ENCODE measurements around the gene GALNT3.

DNA sequence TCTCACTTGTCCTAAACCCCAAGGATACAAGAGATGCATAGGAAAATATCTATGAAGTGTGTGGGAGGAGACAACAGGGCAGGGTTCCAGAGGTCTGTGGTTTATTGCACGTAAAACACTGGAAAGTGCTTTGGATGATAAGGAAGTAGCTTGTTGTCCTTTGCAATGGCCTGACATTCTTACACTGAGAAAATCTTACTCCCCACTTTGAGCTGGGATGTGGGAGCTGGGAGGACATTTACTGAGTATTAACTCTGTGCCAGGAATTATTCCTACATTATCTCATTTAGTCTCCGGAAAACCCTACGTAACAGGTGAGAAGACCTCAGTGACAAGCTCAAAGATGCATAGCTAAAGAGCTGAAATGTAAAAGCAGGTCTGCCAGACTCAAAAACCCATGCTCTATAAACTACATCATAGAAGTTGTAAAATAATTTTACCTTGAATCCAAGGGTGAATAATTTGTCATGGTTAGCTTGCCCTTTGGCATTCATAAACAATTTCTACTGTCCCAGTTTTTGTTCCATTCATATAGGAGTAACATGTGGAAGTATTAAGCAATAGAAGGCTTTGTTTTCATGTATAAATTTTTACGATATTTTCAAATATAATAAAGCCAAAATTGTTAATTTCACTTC, 9.2 kb upstream of the GALNT3 start:
- TF ChIP-seq POLR2AphosphoS5 (IDR thresholded peaks at IDR 0.05; ENCODE audit: low read depth, low read length), result no peak
- TF ChIP-seq TAF1 (IDR thresholded peaks at IDR 0.05; ENCODE audit: borderline replicate concordance, low read depth, low read length), result no peak

Measured in GM12892 (cell line).